Progenitor cell of endocrine pancreas (in vitro differentiated cells): ENCODE results near the gene DCX. TPM values are rescaled to one million over a fixed set of nuclear protein-coding genes. Genes with fewer than 3 reads are reported as not detected.

Experiments
- DNase-seq: peaks from one replicate; pipeline ENCODE4 v3.0.0; 2021; ENCODE audit warnings: low spot score; ENCODE audit not compliant: unreplicated experiment
- H3K27ac Mint-ChIP-seq: 2 replicates; pipeline ENCODE4 v1.8.0; 2021; ENCODE audit warnings: mild to moderate bottlenecking, moderate library complexity, mixed read lengths
- H3K27me3 Mint-ChIP-seq: 2 replicates; pipeline ENCODE4 v1.8.0; 2021; ENCODE audit warnings: mixed read lengths
- H3K36me3 Mint-ChIP-seq: 2 replicates; pipeline ENCODE4 v1.8.0; 2022; ENCODE audit warnings: mixed read lengths; ENCODE audit not compliant: insufficient read depth
- H3K4me1 Mint-ChIP-seq: 2 replicates; pipeline ENCODE4 v1.8.0; 2021; ENCODE audit warnings: low read depth, mixed read lengths
- H3K4me3 Mint-ChIP-seq: 2 replicates; pipeline ENCODE4 v1.8.0; 2021; ENCODE audit warnings: low read depth, mild to moderate bottlenecking, moderate library complexity, mixed read lengths
- H3K9me3 Mint-ChIP-seq: 2 replicates; pipeline ENCODE4 v1.8.0; 2021; ENCODE audit warnings: low read depth, mixed read lengths
- total RNA-seq: library from RNA; stranded (reverse); gene quantifications from 2 replicates; pipeline ENCODE4 v1.2.1, GENCODE V29; 2021
- TF ChIP-seq, protein P1 (sequence below): fragments of 200-600 bp; sonication (generic); IDR thresholded peaks from one replicate; pipeline ENCODE4 v1.5.0; 2021; ENCODE audit warnings: antibody characterized with exemption, mild to moderate bottlenecking; ENCODE audit not compliant: unreplicated experiment

The DCX gene
- total RNA-seq, 1 donor from 2014 or later = 171 TPM

GRCh38 chrX:111443946-111444345, 32.0 kb upstream of the DCX start:
- DNase-seq = no peak
- no peaks in the 10 kb centered on the region for H3K36me3 Mint-ChIP-seq
- H3K4me3 Mint-ChIP-seq = no peak overlapping the region
- TF ChIP-seq, protein P1, sequence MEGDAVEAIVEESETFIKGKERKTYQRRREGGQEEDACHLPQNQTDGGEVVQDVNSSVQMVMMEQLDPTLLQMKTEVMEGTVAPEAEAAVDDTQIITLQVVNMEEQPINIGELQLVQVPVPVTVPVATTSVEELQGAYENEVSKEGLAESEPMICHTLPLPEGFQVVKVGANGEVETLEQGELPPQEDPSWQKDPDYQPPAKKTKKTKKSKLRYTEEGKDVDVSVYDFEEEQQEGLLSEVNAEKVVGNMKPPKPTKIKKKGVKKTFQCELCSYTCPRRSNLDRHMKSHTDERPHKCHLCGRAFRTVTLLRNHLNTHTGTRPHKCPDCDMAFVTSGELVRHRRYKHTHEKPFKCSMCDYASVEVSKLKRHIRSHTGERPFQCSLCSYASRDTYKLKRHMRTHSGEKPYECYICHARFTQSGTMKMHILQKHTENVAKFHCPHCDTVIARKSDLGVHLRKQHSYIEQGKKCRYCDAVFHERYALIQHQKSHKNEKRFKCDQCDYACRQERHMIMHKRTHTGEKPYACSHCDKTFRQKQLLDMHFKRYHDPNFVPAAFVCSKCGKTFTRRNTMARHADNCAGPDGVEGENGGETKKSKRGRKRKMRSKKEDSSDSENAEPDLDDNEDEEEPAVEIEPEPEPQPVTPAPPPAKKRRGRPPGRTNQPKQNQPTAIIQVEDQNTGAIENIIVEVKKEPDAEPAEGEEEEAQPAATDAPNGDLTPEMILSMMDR = no peak
- no peak overlapping the region for H3K27ac Mint-ChIP-seq
- H3K27me3 Mint-ChIP-seq = no peaks in the 10 kb centered on the region
- H3K4me1 Mint-ChIP-seq = peaks cover 16% of the 10 kb centered on the region
- no peaks in the 10 kb centered on the region for H3K9me3 Mint-ChIP-seq

DNA sequence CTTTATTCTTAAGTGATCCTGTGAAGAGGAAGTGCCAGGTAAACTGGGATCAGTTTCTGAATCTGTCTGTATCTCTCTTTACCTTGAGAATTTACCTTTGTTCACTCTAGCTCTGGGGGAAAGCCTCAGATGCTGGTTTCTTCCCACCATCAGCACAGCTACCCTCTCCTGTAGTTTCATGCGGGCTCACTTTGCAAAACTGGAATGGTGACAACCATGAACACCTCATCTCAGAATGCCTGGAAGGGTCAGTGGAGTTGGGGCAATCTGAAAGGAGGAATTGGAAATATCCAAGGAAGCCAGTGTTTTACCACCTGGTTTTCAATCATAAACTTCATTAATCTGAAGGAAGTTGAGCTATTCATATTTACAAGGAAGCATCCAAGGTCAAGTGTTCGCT, 30.8 kb upstream of the DCX start:
- Mint-ChIP-seq H3K4me3 (no peak overlapping the region), H3K27ac (no peak overlapping the region), H3K36me3 (no peaks in the 10 kb centered on the region), H3K27me3 (no peaks in the 10 kb centered on the region), H3K4me1 (peaks cover 16% of the 10 kb centered on the region), H3K9me3 (no peaks in the 10 kb centered on the region)
- TF ChIP-seq, protein P1 = no peak
- no peak for DNase-seq

DNA sequence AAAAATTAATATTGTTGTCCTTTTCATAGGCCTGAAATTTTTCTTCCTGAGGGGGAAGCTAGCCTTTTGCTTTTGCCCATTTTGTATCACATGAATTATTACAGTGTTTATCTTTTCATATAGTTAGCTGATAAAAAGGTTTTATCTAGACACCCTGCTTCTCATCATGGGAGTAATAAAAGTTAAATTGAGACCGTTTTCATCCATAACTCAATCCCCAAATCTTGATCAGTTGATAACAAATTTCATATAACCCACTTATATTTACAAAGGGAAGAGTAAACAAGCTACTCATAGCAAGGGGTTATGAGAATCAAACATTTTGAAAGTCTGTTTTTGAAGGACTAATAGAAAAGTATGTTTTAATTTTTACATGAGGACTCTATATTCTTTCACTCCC, 23.5 kb upstream of the DCX start:
- Mint-ChIP-seq H3K4me1 (peaks cover 2% of the 10 kb centered on the region), H3K36me3 (no peaks in the 10 kb centered on the region), H3K27ac (no peak overlapping the region), H3K9me3 (no peaks in the 10 kb centered on the region), H3K4me3 (no peak overlapping the region), H3K27me3 (no peaks in the 10 kb centered on the region)
- TF ChIP-seq, protein P1 = no peak
- no peak for DNase-seq

DNA sequence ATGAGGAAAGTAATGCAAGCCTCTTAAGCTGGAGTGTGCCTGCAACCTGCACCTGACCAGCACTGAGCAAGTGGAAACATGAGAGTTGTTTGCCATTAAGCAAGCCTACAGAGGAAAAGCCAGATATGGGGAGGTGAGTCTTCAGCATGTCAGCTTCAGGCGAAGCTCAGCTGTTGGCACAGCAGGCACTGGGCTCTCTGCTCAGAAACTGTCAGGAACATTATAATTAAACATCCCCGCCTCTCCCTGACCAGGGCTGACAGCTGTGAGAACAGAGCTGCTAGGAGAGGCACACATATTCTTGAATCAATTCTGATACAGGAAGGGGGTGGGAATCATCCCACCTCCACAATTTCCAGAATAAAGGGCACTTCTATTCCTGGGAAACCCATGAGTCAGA, 19.0 kb upstream of the DCX start:
- Mint-ChIP-seq H3K27ac (no peak overlapping the region), H3K36me3 (no peaks in the 10 kb centered on the region), H3K27me3 (no peaks in the 10 kb centered on the region), H3K4me1 (no peaks in the 10 kb centered on the region), H3K4me3 (no peak overlapping the region), H3K9me3 (no peaks in the 10 kb centered on the region)
- TF ChIP-seq, protein P1 = no peak
- no peak for DNase-seq

DNA sequence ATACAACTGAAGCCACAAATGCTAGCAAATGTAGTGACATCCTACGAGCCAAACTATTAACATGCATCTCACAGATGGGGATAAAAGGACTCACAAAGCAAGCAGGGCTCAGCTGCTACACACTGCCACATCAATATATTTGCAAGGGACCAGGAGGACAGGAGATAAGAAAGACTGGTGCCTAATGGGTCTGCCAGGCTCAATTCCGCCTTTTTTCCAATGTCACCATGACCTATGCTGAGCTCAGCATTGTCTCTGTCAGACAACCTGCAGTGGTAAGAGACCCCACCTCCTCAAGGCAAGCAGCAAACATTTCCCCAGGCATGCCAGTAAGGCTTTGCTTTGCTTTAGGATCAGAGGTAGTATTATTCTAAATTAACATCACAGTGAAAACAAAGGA, 435 bp downstream of the DCX start:
- no peaks in the 10 kb centered on the region for H3K9me3 Mint-ChIP-seq
- peak overlapping the region; percentile 95 for H3K27ac Mint-ChIP-seq
- no peak for DNase-seq
- peaks cover 59% of the 10 kb centered on the region for H3K4me1 Mint-ChIP-seq
- peak overlapping the region; percentile 88 for H3K4me3 Mint-ChIP-seq
- H3K36me3 Mint-ChIP-seq = peaks cover 7% of the 10 kb centered on the region
- TF ChIP-seq, protein P1 = no peak
- no peaks in the 10 kb centered on the region for H3K27me3 Mint-ChIP-seq
